ENCODE data around the gene PXK. TPM values are rescaled to one million over a fixed set of nuclear protein-coding genes. Genes with fewer than 3 reads are reported as not detected.

The PXK gene
- polyA plus RNA-seq, 1 donor (not counting 4 experiments of a cell fraction or from before 2014, with no cell fraction given) = 12.2 TPM

- no peak overlapping the region for H3K4me2 ChIP-seq (ENCODE audit: control insufficient read depth, extremely low read depth, insufficient read depth, low read depth, low read length)
- no peak for DNase-seq (ENCODE audit: low read depth, low spot score)
- peaks cover 0 to 9% of the 10 kb centered on the region in 2 experiments for H3K36me3 ChIP-seq (ENCODE audit: control insufficient read depth in 2 of 2, extremely low read depth in 1 of 2, insufficient read depth in 2 of 2, low read length in 2 of 2)
- no peak overlapping the region for H3K27ac ChIP-seq (ENCODE audit: control insufficient read depth, insufficient read depth, low read length)
- no peak for FAIRE-seq
- no peak overlapping the region for H3K9ac ChIP-seq (ENCODE audit: control insufficient read depth, extremely low read depth, insufficient read depth, low read length)
- no peak overlapping the region for H3K4me3 ChIP-seq (ENCODE audit: control insufficient read depth in 2 of 3, extremely low read depth in 1 of 3, insufficient read depth in 2 of 3, low read depth in 1 of 3, low read length in 3 of 3)
- TF ChIP-seq CTCF (optimal IDR thresholded peaks at IDR 0.05 in 1 of 3, IDR thresholded peaks at IDR 0.05 in 1 of 3, conservative IDR thresholded peaks at IDR 0.05 in 1 of 3; ENCODE audit: extremely low read depth in 1 of 3, insufficient read depth in 2 of 3, low read length in 3 of 3) = no peak
- no peak for TF ChIP-seq EZH2 (IDR thresholded peaks at IDR 0.05; ENCODE audit: low read length)
- no peak overlapping the region for H2AFZ ChIP-seq (ENCODE audit: control insufficient read depth, low read length)
- no peaks in the 10 kb centered on the region for H3K27me3 ChIP-seq (ENCODE audit: control insufficient read depth, extremely low read depth, insufficient read depth, low read length)
- H3K9me1 ChIP-seq (ENCODE audit: control insufficient read depth, extremely low read depth, insufficient read depth, low read length) = no peaks in the 10 kb centered on the region
- H3K4me1 ChIP-seq (ENCODE audit: control insufficient read depth, extremely low read depth, insufficient read depth, low read length) = no peaks in the 10 kb centered on the region
- dilution Hi-C loops (cut with MboI; ENCODE audit: extremely low pct_ligation_motif_present, low sequenced_read_pairs) = no loop called here
- H4K20me1 ChIP-seq (ENCODE audit: control insufficient read depth, extremely low read depth, insufficient read depth, low read length) = no peaks in the 10 kb centered on the region
- H3K9me3 ChIP-seq (ENCODE audit: control insufficient read depth, low read depth, low read length) = no peaks in the 10 kb centered on the region
- no peaks in the 10 kb centered on the region for H3K79me2 ChIP-seq (ENCODE audit: control insufficient read depth, insufficient read depth, low read length)
Measured at GRCh38 chr3:58403513-58404109, 70.9 kb downstream of the PXK start.

GRCh38 chr3:58404396-58404795 lies 71.7 kb downstream of the PXK start:
- Histone ChIP-seq H4K20me1 (ENCODE audit: control insufficient read depth, extremely low read depth, insufficient read depth, low read length) (no peaks in the 10 kb centered on the region), H3K9ac (ENCODE audit: control insufficient read depth, extremely low read depth, insufficient read depth, low read length) (no peak overlapping the region), H3K79me2 (ENCODE audit: control insufficient read depth, insufficient read depth, low read length) (no peaks in the 10 kb centered on the region), H2AFZ (ENCODE audit: control insufficient read depth, low read length) (no peak overlapping the region), H3K9me3 (ENCODE audit: control insufficient read depth, low read depth, low read length) (no peaks in the 10 kb centered on the region), H3K27ac (ENCODE audit: control insufficient read depth, insufficient read depth, low read length) (no peak overlapping the region), H3K9me1 (ENCODE audit: control insufficient read depth, extremely low read depth, insufficient read depth, low read length) (no peaks in the 10 kb centered on the region), H3K4me1 (ENCODE audit: control insufficient read depth, extremely low read depth, insufficient read depth, low read length) (no peaks in the 10 kb centered on the region), H3K4me3 (ENCODE audit: control insufficient read depth in 2 of 3, extremely low read depth in 1 of 3, insufficient read depth in 2 of 3, low read depth in 1 of 3, low read length in 3 of 3) (no peak overlapping the region), H3K4me2 (ENCODE audit: control insufficient read depth, extremely low read depth, insufficient read depth, low read depth, low read length) (no peak overlapping the region), H3K27me3 (ENCODE audit: control insufficient read depth, extremely low read depth, insufficient read depth, low read length) (no peaks in the 10 kb centered on the region), H3K36me3 (ENCODE audit: control insufficient read depth in 2 of 2, extremely low read depth in 1 of 2, insufficient read depth in 2 of 2, low read length in 2 of 2) (peaks cover 0 to 4% of the 10 kb centered on the region in 2 experiments)
- DNase-seq (ENCODE audit: low read depth, low spot score) (no peak), FAIRE-seq (no peak)
- TF ChIP-seq CTCF (optimal IDR thresholded peaks at IDR 0.05 in 1 of 3, IDR thresholded peaks at IDR 0.05 in 1 of 3, conservative IDR thresholded peaks at IDR 0.05 in 1 of 3; ENCODE audit: extremely low read depth in 1 of 3, insufficient read depth in 2 of 3, low read length in 3 of 3) (no peak), EZH2 (IDR thresholded peaks at IDR 0.05; ENCODE audit: low read length) (no peak)
- dilution Hi-C loops (cut with MboI; ENCODE audit: extremely low pct_ligation_motif_present, low sequenced_read_pairs) = no loop called here

Measured in keratinocyte (primary cell).